Amniotic epithelial cell (primary cell): ENCODE measurements around the gene FAM47E.

Source experiments
- DNase-seq: peaks from one replicate; pipeline ENCODE4 v3.0.0-alpha.2; 2010; ENCODE audit warnings: low read depth

Gene FAM47E

DNA sequence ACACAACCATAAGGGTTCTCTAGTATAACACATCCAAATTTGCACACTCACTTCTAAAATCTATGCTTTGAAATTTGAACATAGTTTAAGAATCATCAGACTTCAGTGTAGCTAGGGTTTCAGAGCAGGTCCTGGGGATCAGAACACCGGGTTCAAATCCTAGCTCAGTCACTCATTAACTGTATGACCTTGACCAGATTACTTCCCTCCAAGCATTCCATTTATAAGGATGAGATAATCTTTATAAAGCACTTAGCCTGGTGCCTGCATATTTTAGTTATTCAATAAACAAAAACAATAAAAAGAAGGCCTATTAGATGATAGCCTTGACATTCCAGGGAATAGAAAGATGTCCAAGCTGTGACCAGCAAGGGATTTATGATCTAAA, 50.2 kb downstream of the FAM47E start:
- no peak for DNase-seq

DNA sequence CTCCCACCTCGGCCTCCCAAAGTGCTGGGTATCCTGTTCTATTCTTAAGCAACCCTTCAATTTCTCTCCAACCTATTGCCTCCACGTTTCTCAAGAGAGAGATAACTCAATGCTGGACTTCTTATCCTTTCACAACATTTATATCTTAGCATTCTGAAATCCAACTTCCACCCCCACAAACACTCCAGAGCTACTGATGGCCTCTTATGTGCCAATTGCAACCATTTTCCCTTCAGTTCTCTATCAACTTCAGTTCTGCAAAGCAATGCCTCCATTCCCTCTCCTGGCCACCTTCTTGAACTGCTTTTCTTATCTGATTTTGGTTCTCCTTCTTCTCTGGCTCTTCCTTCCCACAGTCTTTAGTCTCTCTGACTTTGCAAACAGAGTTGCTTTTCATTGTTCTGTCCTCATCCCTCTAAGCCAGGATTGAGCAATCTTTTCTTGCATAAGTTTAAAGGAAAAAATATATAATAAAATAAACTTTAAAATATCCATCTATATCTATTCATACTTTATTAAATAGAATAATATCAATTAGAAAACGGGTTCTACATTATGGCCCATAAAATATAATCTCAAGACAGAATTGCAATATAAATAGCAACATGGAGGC, 51.4 kb downstream of the FAM47E start:
- peak; percentile 78 for DNase-seq

DNA sequence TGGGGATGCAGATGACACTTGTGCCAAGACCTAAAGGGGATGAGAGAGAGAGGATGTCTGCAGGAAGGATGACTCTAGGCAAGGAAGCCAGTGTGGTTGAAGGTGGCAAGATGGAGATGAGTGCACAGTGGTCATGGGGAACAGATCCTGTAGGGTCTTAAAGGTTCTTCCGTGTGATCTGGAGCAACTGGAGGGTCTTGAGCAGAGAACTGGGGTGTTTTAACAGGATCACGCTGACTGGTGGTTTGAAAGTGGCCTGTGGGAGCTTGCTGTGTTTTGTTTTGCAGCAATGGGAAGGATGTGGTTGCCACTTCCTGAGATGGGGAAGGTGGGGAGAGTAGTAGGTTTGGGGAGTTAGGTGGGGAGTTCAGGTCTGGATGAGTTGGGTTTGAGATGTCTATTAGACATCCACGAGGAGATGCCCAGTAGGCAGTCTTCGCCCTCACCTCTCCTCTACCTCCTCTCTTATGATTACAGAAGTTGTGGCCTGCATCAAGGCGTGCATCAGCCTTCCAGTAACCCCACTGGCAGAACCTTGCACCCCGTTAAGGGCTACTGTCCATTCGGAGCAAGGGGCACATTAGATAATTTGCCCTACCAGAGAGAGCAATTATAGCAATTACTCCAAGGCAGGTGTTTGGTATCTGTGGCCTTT, 53.6 kb downstream of the FAM47E start:
- no peak for DNase-seq

GRCh38 chr4:76305971-76306881, 54.7 kb downstream of the FAM47E start, which contains the start of gene STBD1:
Gene STBD1, plus strand, starts transcription at chr4:76306733. Its CDS starts 37 bp downstream, at chr4:76306770.
- DNase-seq, result peak; percentile 47

GRCh38 chr4:76306882-76307659, 55.5 kb downstream of the FAM47E start:
- DNase-seq, result no peak

- DNase-seq, result no peak
Measured at GRCh38 chr4:76307660-76308014, 56.1 kb downstream of the FAM47E start.

GRCh38 chr4:76308548-76308947, 57.0 kb downstream of the FAM47E start:
- no peak for DNase-seq

- DNase-seq, result no peak
Measured at GRCh38 chr4:76309939-76310550, 58.5 kb downstream of the FAM47E start.

- no peak for DNase-seq
Measured at GRCh38 chr4:76310683-76311082, 59.2 kb downstream of the FAM47E start.

DNA sequence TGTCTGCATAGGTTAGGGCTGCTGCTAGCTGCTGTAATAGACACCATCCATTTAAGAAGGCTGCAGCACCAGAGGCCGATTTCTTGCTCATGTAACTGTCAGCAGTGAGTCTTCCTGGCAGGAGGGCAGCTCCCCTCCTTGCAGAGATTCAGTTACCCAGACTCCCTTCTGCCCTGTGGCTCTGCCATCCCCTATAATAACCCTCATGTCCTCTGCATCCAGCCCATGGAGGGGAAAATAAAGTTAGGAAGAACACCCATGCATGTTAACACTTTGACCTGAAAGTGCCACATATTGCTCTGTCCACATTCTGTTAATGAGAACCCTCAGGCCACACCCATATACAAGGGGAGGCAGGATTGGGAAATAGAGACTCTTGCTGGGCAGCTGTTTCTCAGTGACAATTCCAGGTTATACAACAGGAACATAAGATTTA, 60.4 kb downstream of the FAM47E start:
- DNase-seq, result no peak

DNA sequence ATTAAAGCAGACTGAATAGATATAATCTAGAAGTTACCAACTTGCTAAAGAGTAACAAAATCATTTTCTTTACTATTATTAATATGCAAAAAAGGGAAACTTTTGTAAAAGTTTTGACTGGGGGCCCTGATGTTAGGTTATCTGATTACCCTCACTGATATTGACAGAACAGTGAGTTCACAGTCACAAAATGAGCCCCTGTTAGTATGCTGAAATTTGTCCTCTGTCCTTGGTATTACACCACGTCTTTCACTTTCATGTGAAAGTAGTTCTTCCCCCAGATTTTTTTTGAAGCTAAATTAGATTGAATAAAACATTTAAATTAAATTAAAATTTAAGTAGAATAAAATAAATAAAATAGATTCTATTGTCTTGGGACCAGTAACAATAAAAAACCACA, 60.9 kb downstream of the FAM47E start:
- no peak for DNase-seq

- no peak for DNase-seq
Measured at GRCh38 chr4:76313547-76313946, 62.0 kb downstream of the FAM47E start.

GRCh38 chr4:76315267-76315918, 63.9 kb downstream of the FAM47E start:
- DNase-seq, result no peak

- no peak for DNase-seq
Measured at GRCh38 chr4:76316131-76316530, 64.6 kb downstream of the FAM47E start.

DNA sequence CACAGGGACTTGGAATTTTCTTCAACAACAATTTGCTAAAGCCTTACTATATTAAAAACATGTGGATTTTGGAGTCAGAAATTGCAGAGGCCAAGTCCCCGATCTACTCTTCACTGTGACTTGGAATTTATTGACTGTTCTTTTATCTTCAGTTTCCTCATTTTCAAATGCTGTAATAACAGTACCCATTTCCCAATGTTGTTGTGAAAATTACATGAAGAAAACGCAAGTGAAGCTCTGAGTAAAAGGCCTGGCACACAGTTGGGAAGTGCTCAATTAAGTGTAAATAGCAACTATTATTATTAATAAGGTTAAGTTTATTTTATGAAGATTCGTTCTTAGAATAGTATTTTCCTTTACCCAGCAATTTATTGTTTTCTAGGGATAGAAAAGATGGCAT, 70.7 kb downstream of the FAM47E start:
- DNase-seq, result no peak

DNA sequence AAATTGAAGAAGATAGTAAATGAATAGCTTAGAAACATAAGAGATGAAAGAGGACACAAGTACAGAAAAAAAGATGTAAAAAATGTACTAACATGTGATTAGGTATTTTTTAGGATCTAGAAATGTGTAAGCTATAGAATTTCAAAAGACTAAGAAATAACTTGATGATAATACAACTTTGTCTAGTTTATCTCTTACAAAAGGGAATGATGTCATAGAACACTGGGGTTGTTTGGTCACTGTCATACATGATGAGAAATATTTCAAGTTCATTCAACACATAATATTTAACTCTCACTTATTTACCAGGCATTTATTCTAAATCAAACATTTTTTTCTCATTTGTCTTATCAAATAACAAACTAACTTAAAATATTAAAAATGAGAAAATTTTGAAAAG, 73.6 kb downstream of the FAM47E start:
- DNase-seq, result no peak

- DNase-seq, result no peak
Measured at GRCh38 chr4:76326515-76326914, 75.0 kb downstream of the FAM47E start.
